Stimulated activated CD4-positive, alpha-beta T cell treated with anti-CD3 and anti-CD28 coated beads, Interleukin-4, amount 100 ng/mL, for 4 hours (primary cell): ENCODE measurements around the gene PAK2.
"Not testable (repeated sequence)": the region's sequence is repeated elsewhere in the genome, so short reads cannot be mapped to it uniquely, and the experiment has no call there.

Experiments
- DNase-seq, 2 experiments: peaks; one replicate each; pipeline ENCODE4 v3.0.0-alpha.2; 2020

The PAK2 gene

DNA sequence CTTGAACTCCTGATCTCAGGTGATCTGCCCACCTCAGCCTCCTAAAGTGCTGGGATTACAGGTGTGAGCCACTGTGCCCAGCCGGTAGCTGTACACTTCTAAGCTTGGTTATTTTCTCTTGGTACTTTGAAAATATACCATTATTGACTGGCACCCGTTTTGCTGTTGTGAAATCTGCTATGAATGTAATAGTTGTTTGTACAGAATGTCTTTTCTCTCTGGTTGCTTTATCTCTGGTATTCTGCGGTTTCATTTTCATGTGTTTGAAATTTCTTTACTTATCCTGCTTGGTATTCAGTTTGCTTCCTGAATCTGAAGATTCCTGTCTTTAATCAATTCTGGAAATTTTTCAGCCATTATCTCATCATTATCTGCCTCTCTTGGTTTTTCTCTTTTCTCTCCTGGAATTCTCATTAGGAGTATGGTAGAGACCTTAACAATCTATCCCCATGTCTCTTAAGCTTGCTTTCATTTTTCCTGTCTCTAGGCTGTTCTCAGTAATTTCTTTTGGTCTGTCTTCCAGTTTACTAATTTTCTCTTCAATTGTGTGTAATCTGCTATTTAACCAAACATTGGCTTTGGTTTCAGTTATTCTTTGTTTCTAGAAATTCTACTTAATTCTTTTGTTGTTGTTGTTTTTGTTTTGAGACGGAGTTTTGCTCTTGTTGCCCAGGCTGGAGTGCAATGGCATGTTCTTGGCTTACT, 2.8 kb upstream of the PAK2 start:
- no peak for DNase-seq

DNA sequence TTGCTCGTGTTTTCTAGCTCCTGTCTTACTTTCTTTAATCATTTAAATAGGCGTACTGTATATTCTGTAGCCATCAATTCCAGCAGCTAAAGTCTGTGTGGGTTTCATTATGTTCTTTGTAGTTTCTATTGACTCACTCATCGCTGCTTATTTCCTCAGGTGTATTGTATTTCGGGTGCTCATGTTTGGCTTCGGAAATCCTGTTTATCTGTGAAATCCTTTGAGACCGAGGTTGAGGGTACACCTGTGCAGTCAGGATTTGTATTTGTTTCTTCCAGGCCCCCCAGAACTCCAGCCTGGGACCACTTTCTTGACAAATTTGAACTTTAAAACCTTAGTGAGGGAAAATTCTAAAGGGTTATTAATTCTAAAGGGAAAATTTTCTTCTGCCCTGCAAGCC, 2.0 kb upstream of the PAK2 start:
- no peak for DNase-seq

GRCh38 chr3:196740481-196741248, 1.0 kb downstream of the PAK2 start:
- peak in 1 of 2 experiments; percentile 48 for DNase-seq

DNA sequence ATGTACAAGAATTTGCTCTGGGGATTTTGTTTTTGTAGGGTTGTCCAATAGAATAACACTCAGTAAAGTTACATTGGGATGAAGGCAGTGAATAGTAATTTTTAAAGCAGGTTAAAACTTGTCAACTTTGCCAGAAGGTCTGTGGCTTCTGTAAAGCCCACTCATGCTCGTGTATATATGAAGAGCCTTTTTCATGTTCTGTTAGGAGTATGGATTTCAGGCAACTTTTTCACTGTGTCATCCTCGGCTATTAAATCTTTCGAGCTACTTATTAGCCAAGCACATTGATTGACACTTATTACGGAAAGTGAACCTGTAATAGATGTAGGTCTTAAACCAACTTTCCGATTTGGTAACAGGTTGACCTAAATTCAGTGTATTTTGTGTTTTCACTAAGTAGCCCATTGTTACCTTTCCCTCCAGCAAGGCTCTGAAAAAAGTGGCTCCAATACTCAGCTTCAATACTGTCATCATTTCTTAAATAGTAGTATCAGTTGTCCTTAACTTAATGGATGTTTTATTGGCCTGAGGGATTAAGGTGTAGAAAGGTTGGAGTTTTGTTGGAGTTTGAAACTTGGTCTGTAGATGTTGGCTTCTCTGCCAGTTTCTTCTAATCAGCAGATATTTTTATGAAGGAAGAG, 1.7 kb downstream of the PAK2 start:
- DNase-seq, result no peak

DNA sequence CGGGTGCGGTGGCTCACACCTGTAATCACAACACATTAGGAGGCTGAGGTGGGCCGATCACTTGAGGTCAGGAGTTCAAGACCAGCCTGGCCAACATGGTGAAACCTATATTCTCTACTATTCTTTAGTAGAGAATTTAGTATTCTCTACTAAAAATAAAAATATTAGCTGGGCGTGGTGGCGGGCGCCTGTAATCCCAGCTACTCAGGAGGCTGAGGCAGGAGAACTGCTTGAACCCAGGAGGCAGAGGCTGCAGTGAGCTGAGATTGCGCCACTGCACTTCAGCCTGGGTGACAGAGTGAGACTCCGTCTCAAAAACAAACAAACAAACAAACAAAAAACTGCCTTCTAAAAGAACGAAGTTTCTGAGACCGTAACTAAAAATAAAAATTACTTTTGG, 3.9 kb downstream of the PAK2 start:
- DNase-seq, result not testable (repeated sequence)

GRCh38 chr3:196749125-196749524, 9.5 kb downstream of the PAK2 start:
- no peak for DNase-seq

DNA sequence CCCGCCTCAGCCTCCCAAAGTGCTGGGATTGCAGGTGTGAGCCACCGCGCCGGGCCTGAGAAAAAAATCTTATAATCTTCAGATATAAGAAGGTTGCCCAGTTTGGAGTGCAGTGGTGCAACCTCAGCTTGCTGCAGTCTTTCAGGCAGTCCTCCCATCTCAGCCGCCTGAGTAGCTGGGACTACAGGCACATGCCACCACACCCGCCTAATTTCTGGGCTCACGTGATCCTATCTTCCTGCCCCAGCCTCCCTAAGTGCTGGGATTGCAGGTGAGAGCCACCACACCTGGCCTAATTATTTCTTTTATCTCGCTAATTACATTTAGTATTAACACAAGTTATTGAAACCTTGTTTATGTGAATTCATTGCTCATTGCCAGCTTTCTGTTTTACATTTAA, 13.5 kb downstream of the PAK2 start:
- DNase-seq, result no peak

GRCh38 chr3:196754091-196754981, 14.7 kb downstream of the PAK2 start:
- no peak for DNase-seq

GRCh38 chr3:196756732-196757131, 17.1 kb downstream of the PAK2 start:
- no peak for DNase-seq

- DNase-seq, result no peak
Observed at GRCh38 chr3:196757876-196758739, 18.5 kb downstream of the PAK2 start.

DNA sequence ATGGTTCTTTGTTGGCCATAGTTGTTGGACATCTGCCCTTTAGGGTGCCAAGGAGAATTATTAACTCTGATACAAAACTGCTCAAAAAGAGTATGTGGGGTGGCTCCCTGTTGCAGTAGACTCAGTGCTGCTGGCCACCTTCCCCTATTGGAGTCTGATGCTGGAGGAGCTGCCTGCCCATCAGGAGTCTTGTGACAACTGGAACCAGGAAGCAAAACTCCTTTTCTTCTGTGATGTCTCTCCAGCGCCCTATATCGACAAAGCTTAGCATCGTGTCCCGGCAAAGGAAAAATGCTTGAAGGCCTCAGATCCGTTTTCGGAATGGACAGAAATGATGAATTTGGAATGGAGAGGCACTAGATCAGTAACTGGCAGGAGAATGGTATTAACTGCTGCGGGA, 23.5 kb downstream of the PAK2 start:
- no peak for DNase-seq

GRCh38 chr3:196765454-196765853, 25.8 kb downstream of the PAK2 start:
- DNase-seq, result no peak

DNA sequence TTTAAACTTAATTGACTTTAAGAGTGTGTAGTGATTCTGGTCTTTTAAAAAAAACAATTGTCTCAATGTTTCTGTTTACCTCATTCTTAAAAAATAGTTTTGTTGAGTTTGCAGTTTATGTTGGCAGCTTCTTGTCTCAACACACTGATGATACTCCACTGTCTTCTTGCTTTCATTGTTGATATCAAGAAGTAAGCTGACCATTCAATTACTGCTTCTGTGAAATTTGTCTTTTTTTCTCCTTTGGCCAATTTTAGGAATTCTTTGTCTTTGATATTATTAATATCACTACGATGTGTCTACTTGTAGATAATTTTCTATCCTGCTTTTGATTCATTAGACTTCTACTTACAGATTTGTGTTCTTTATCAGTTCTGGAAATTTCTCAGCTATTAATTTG, 31.4 kb downstream of the PAK2 start:
- DNase-seq, result no peak

DNA sequence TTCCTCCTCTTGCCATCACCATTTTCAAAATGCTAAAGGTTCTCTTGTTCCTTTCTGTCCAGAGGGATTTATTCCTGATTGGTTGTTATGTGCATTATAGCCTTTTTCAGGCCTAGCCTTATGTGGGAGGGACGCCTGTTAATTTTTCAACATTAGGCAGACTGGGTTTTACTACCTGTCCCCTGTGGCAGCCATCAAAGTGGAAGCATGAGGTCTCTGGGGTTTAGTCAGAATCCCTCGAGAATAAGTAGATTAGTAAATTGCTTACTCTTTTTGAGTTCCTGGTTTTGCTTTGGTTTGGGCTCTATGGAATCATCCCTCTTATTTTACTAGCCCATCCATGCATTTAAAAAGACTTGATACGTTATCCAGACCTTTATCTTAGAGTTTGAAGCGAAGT, 32.4 kb downstream of the PAK2 start:
- DNase-seq, result no peak

DNA sequence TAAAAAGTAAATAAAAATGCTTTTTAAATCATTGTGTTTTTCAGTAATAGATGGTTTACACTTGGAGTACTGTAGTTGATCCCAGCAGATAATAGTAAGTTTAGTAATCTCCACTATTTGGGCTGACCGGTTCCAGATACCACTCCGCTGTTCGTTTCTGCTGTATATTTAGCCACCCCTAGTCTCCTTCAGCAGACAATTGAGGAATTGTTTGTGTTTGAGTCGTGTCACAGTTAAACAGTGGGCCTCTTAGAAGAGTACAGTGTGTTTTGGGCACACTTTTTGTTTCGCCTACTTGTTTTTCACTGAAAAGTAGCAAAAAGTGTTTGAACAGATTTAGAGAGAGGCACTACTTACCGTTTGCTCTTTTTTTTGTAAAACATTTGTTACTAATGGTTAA, 33.2 kb downstream of the PAK2 start:
- DNase-seq, result no peak

DNA sequence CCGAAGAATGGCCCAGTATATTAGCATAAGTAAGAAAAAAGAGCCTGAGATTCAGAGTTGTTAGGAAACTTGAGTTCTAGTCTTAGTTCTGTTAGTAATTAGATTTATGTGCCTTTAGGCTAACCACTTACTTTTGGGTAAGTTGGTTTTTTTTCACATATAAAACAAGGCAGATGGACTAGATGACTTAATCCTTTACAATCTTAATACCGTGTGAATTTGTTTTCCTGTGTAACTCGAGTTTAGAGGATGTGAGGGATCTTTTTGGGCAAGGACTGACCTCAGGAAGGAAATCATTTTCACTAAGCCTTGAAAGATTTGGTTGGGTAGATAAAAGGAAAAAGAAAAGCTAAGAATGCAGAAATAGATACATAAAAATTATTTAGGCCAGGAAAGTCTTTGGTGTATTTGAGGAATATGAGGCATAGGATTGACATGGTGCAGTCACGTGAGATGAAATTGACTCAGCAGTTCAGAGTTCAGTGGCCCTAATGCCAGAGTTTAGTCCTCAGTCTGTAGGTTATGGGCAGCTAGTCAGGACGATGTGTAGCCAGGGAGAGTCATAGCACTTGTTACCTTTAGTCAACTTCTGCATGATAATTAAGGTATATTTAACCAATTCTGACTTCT, 34.6 kb downstream of the PAK2 start:
- DNase-seq, result no peak

GRCh38 chr3:196774848-196775422, 35.3 kb downstream of the PAK2 start:
- DNase-seq, result no peak

DNA sequence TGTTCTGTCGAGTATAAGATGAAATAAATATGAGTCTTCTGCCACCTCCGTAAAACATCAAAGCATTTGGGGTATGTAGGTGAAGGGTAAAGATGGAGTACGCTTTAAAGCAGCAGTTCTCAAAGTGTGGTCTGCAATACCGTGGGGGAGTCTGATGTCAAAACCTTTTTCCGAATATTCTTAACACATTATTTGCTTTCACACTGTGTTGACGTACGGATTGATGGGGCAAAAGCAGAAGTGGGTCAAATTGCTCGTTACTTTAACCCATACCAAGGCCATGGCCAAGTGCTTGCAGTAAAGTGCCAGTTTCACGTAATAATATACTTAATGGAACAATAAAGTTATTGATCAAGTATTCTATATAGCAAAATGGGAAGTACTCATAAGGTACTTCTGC, 36.3 kb downstream of the PAK2 start:
- DNase-seq, result no peak

DNA sequence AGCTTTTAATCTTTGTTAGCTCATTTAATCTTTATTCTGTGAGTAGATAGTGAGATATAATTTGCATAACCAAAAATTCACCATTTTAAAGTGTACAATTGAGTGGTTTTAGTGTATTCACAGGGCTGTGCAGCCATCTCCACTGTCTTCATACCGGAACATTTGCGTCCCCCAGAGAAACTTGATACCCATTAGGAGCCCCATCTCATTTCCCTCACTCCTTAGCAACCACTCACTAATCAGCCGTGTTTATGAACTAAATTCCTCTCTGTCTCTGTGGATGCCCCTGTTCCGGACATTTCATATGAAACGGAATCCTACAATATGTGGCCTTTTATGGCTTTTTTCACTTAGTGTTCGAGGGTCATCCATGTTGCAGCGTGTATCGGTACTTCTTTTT, 38.2 kb downstream of the PAK2 start:
- DNase-seq, result no peak

DNA sequence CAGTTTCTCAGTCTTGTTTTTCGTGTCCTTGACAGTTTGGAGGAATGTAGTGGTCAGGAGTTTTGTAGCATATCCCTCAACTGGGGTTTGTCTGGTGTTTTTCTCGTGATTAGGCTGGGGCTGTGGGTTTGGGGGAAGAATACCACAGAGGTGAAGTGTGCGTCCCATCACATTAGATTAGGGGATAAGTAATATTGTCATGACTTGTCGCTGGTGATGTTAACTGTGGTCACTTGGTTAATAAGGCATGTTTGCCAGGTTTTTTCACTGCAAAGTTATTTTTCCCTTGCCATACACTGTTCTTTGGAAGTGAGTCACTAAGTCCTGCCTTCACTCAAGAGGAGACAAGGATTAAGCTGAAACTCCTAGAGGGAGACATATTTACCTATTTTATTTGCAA, 39.1 kb downstream of the PAK2 start:
- DNase-seq, result no peak

DNA sequence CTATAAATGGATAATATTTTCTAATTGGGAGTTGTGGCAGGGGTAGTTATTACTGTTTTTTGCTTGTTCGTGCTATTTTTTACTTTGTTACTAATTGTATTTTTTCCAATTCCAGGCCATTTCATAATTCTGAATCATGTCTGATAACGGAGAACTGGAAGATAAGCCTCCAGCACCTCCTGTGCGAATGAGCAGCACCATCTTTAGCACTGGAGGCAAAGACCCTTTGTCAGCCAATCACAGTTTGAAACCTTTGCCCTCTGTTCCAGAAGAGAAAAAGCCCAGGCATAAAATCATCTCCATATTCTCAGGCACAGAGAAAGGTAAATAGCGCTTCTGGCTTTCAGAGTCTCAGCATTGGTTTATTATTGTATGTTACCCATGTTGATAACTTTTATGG, 42.9 kb downstream of the PAK2 start:
- no peak for DNase-seq
